HUES6 (cell line): ENCODE results near the gene MAN2A2.
"Not testable (repeated sequence)": the region's sequence is repeated elsewhere in the genome, so short reads cannot be mapped to it uniquely, and the experiment has no call there.

Experiments used
- H3K27ac ChIP-seq: 2 replicates; pipeline ENCODE4 v1.7.0; 2013; ENCODE audit warnings: low read depth, mild to moderate bottlenecking, low read length, inconsistent platforms
- H3K27me3 ChIP-seq: 2 replicates; pipeline ENCODE4 v1.6.1; 2013; ENCODE audit warnings: low read length; ENCODE audit not compliant: control insufficient read depth, insufficient read depth
- H3K36me3 ChIP-seq: 2 replicates; pipeline ENCODE4 v1.6.1; 2013; ENCODE audit warnings: low read length; ENCODE audit not compliant: control insufficient read depth, insufficient read depth
- H3K4me1 ChIP-seq: 2 replicates; pipeline ENCODE4 v1.6.1; 2013; ENCODE audit warnings: low read length; ENCODE audit not compliant: control insufficient read depth, insufficient read depth
- H3K4me3 ChIP-seq: 2 replicates; pipeline ENCODE4 v1.5.1; 2013; ENCODE audit warnings: low read depth, low read length
- H3K9ac ChIP-seq: one replicate; pipeline ENCODE4 v1.6.1; 2013; ENCODE audit warnings: mild to moderate bottlenecking, low read length
- H3K9me3 ChIP-seq: 2 replicates; pipeline ENCODE4 v1.6.1; 2013; ENCODE audit warnings: low read depth, low read length; ENCODE audit not compliant: control insufficient read depth, insufficient read depth

The MAN2A2 gene

GRCh38 chr15:90872486-90873184, 30.5 kb upstream of the MAN2A2 start:
- H3K36me3 ChIP-seq, result peaks cover 22% of the 10 kb centered on the region
- H3K27me3 ChIP-seq, result no peaks in the 10 kb centered on the region
- H3K27ac ChIP-seq, result peak overlapping the region; percentile 55; the same call in 1 of the 2 replicates
- peaks cover 57% of the 10 kb centered on the region for H3K4me1 ChIP-seq
- peak overlapping the region; percentile 86 for H3K9ac ChIP-seq
- H3K9me3 ChIP-seq, result no peaks in the 10 kb centered on the region
- H3K4me3 ChIP-seq, result peak overlapping the region; percentile 84

- Histone ChIP-seq H3K27ac (no peak overlapping the region), H3K4me3 (peak overlapping the region; percentile 5; the same call in 1 of the 2 replicates), H3K4me1 (peaks cover 50% of the 10 kb centered on the region)
These were observed 29.6 kb upstream of the MAN2A2 start for GRCh38 chr15:90873488-90873997.

GRCh38 chr15:90873998-90874605, 29.0 kb upstream of the MAN2A2 start:
- H3K9ac ChIP-seq, result peak overlapping the region; percentile 35
- H3K4me3 ChIP-seq, result peak overlapping the region; percentile 5; the same call in 1 of the 2 replicates
- no peaks in the 10 kb centered on the region for H3K27me3 ChIP-seq
- peaks cover 36% of the 10 kb centered on the region for H3K36me3 ChIP-seq
- H3K9me3 ChIP-seq, result no peaks in the 10 kb centered on the region
- H3K4me1 ChIP-seq, result peaks cover 44% of the 10 kb centered on the region
- H3K27ac ChIP-seq, result peak overlapping the region; percentile 16; the same call in 1 of the 2 replicates

More at GRCh38 chr15:90873488-90873997, 29.6 kb upstream of the MAN2A2 start:
- Histone ChIP-seq H3K36me3 (peaks cover 31% of the 10 kb centered on the region), H3K9me3 (no peaks in the 10 kb centered on the region), H3K27me3 (no peaks in the 10 kb centered on the region), H3K9ac (peak overlapping the region; percentile 29)

- H3K9ac ChIP-seq, H3K9me3 ChIP-seq, H3K4me3 ChIP-seq, H3K27ac ChIP-seq, H3K27me3 ChIP-seq: not testable (repeated sequence)
- Histone ChIP-seq H3K4me1 (peaks cover 36% of the 10 kb centered on the region), H3K36me3 (peaks cover 45% of the 10 kb centered on the region)
These were observed 28.1 kb upstream of the MAN2A2 start for GRCh38 chr15:90874986-90875385.

- no peak overlapping the region for H3K27ac ChIP-seq
These were observed 27.5 kb upstream of the MAN2A2 start for GRCh38 chr15:90875549-90875981.

GRCh38 chr15:90876046-90876445, 27.1 kb upstream of the MAN2A2 start:
- Histone ChIP-seq H3K9me3 (no peaks in the 10 kb centered on the region), H3K27ac (no peak overlapping the region), H3K27me3 (no peaks in the 10 kb centered on the region), H3K9ac (no peak overlapping the region), H3K36me3 (peaks cover 56% of the 10 kb centered on the region), H3K4me1 (peaks cover 25% of the 10 kb centered on the region), H3K4me3 (no peak overlapping the region)

More at GRCh38 chr15:90875549-90875981, 27.5 kb upstream of the MAN2A2 start:
- Histone ChIP-seq H3K4me3 (no peak overlapping the region), H3K36me3 (peaks cover 51% of the 10 kb centered on the region), H3K9me3 (no peaks in the 10 kb centered on the region), H3K4me1 (peaks cover 30% of the 10 kb centered on the region), H3K27me3 (no peaks in the 10 kb centered on the region), H3K9ac (peak overlapping the region; percentile 32)

- no peak overlapping the region for H3K4me3 ChIP-seq
- H3K27me3 ChIP-seq, result no peaks in the 10 kb centered on the region
- no peak overlapping the region for H3K9ac ChIP-seq
- H3K27ac ChIP-seq, result no peak overlapping the region
- no peaks in the 10 kb centered on the region for H3K9me3 ChIP-seq
- peaks cover 62% of the 10 kb centered on the region for H3K36me3 ChIP-seq
- H3K4me1 ChIP-seq, result peaks cover 25% of the 10 kb centered on the region
These were observed 26.5 kb upstream of the MAN2A2 start for GRCh38 chr15:90876512-90877170.

GRCh38 chr15:90877315-90877714, 25.8 kb upstream of the MAN2A2 start:
- no peak overlapping the region for H3K4me3 ChIP-seq
- peaks cover 24% of the 10 kb centered on the region for H3K4me1 ChIP-seq
- no peaks in the 10 kb centered on the region for H3K9me3 ChIP-seq
- no peak overlapping the region for H3K27ac ChIP-seq
- no peaks in the 10 kb centered on the region for H3K27me3 ChIP-seq
- peaks cover 65% of the 10 kb centered on the region for H3K36me3 ChIP-seq
- H3K9ac ChIP-seq, result no peak overlapping the region

- Histone ChIP-seq H3K36me3 (peaks cover 65% of the 10 kb centered on the region), H3K9me3 (no peaks in the 10 kb centered on the region), H3K27me3 (no peaks in the 10 kb centered on the region), H3K4me3 (no peak overlapping the region), H3K9ac (no peak overlapping the region), H3K4me1 (peaks cover 18% of the 10 kb centered on the region), H3K27ac (no peak overlapping the region)
These were observed 25.1 kb upstream of the MAN2A2 start for GRCh38 chr15:90877996-90878395.

GRCh38 chr15:90878660-90879059, 24.4 kb upstream of the MAN2A2 start:
- no peaks in the 10 kb centered on the region for H3K27me3 ChIP-seq
- no peak overlapping the region for H3K27ac ChIP-seq
- no peaks in the 10 kb centered on the region for H3K9me3 ChIP-seq
- H3K9ac ChIP-seq, result no peak overlapping the region
- no peak overlapping the region for H3K4me3 ChIP-seq
- peaks cover 65% of the 10 kb centered on the region for H3K36me3 ChIP-seq
- H3K4me1 ChIP-seq, result peaks cover 18% of the 10 kb centered on the region
